H9 (cell line): ENCODE measurements around the gene SNX11. TPM values are rescaled to one million over a fixed set of nuclear protein-coding genes. Genes with fewer than 3 reads are reported as not detected.
A peak's percentile ranks its signal among the peaks of the same experiment; 100 is the strongest.

Source experiments
- DNase-seq: peaks from one replicate; pipeline ENCODE4 v3.0.0-alpha.2; 2017
- H2AFZ ChIP-seq: one replicate; pipeline ENCODE4 v1.6.1; 2013; ENCODE audit warnings: mild to moderate bottlenecking, low read length, control low read depth, moderate library complexity
- H2AK5ac ChIP-seq: 2 replicates; pipeline ENCODE4 v1.6.1; 2013; ENCODE audit warnings: low read length, control low read depth, mixed read lengths; ENCODE audit not compliant: insufficient read length
- H2BK120ac ChIP-seq: one replicate; pipeline ENCODE4 v1.6.1; 2013; ENCODE audit warnings: low read depth, mild to moderate bottlenecking, low read length, control low read depth, inconsistent platforms; ENCODE audit not compliant: poor library complexity, severe bottlenecking
- H2BK12ac ChIP-seq: 2 replicates; pipeline ENCODE4 v1.6.1; 2013; ENCODE audit warnings: low read length, control low read depth, mixed read lengths, low read depth; ENCODE audit not compliant: insufficient read length
- H2BK15ac ChIP-seq: 2 replicates; pipeline ENCODE4 v1.6.1; 2013; ENCODE audit warnings: low read depth, low read length, control low read depth
- H2BK20ac ChIP-seq: one replicate; pipeline ENCODE4 v1.6.1; 2013; ENCODE audit warnings: low read depth, mild to moderate bottlenecking, low read length, control low read depth, inconsistent platforms; ENCODE audit not compliant: poor library complexity, severe bottlenecking
- H2BK5ac ChIP-seq: 2 replicates; pipeline ENCODE4 v1.6.1; 2013; ENCODE audit warnings: low read length, control low read depth, mixed read lengths; ENCODE audit not compliant: insufficient read length
- H3K14ac ChIP-seq: 2 replicates; pipeline ENCODE4 v1.6.1; 2013; ENCODE audit warnings: low read length, control low read depth; ENCODE audit not compliant: insufficient read depth
- H3K18ac ChIP-seq: 2 replicates; pipeline ENCODE4 v1.6.1; 2013; ENCODE audit warnings: low read depth, mild to moderate bottlenecking, mixed read lengths, low read length, control low read depth; ENCODE audit not compliant: insufficient read length
- H3K23ac ChIP-seq: 2 replicates; pipeline ENCODE4 v1.6.1; 2013; ENCODE audit warnings: low read length, control low read depth, mixed read lengths, low read depth; ENCODE audit not compliant: insufficient read length
- H3K23me2 ChIP-seq: 2 replicates; pipeline ENCODE4 v1.6.1; 2013; ENCODE audit warnings: low read depth, mild to moderate bottlenecking, mixed read lengths, low read length, control low read depth; ENCODE audit not compliant: insufficient read length, poor library complexity, severe bottlenecking
- H3K27ac ChIP-seq: 2 replicates; pipeline ENCODE4 v1.5.1; 2013; ENCODE audit warnings: low read length, control low read depth, mixed read lengths, low read depth; ENCODE audit not compliant: insufficient read length
- H3K27me3 ChIP-seq: 2 replicates; pipeline ENCODE4 v1.6.1; 2013; ENCODE audit warnings: low read length, control low read depth, inconsistent platforms; ENCODE audit not compliant: insufficient read depth
- H3K4ac ChIP-seq: 2 replicates; pipeline ENCODE4 v1.6.1; 2013; ENCODE audit warnings: low read depth, mild to moderate bottlenecking, control low read depth, inconsistent platforms, low read length, moderate library complexity
- H3K4me1 ChIP-seq: 2 replicates; pipeline ENCODE4 v1.6.1; 2013; ENCODE audit warnings: low read length, control low read depth, inconsistent platforms; ENCODE audit not compliant: insufficient read depth
- H3K4me2 ChIP-seq: 2 replicates; pipeline ENCODE4 v1.6.1; 2013; ENCODE audit warnings: low read length, control low read depth, mixed read lengths; ENCODE audit not compliant: insufficient read length, insufficient read depth
- H3K56ac ChIP-seq: 2 replicates; pipeline ENCODE4 v1.6.1; 2013; ENCODE audit warnings: low read depth, mild to moderate bottlenecking, mixed read lengths, low read length, control low read depth; ENCODE audit not compliant: insufficient read length
- H3K79me1 ChIP-seq: 2 replicates; pipeline ENCODE4 v1.6.1; 2013; ENCODE audit warnings: low read depth, mild to moderate bottlenecking, moderate library complexity, low read length, control low read depth, inconsistent platforms; ENCODE audit not compliant: insufficient read depth, poor library complexity, severe bottlenecking
- H3K79me2 ChIP-seq: 2 replicates; pipeline ENCODE4 v1.6.1; 2013; ENCODE audit warnings: low read length, control low read depth, inconsistent platforms; ENCODE audit not compliant: insufficient read depth
- H3K9ac ChIP-seq: 2 replicates; pipeline ENCODE4 v1.6.1; 2013; ENCODE audit warnings: low read length, control low read depth, mixed read lengths; ENCODE audit not compliant: insufficient read length; ENCODE audit errors: extremely low read depth
- H3K9me3 ChIP-seq: one replicate; pipeline ENCODE4 v1.6.1; 2013; ENCODE audit warnings: low read depth, low read length, inconsistent platforms; ENCODE audit not compliant: control insufficient read depth
- H3T11ph ChIP-seq: one replicate; pipeline ENCODE4 v1.6.1; 2013; ENCODE audit warnings: mild to moderate bottlenecking, low read length, control low read depth, inconsistent platforms
- H4K20me1 ChIP-seq: one replicate; pipeline ENCODE4 v1.6.1; 2013; ENCODE audit not compliant: control insufficient read depth, insufficient read length, insufficient read depth
- H4K5ac ChIP-seq: 2 replicates; pipeline ENCODE4 v1.6.1; 2013; ENCODE audit warnings: low read depth, mild to moderate bottlenecking, mixed read lengths, low read length, control low read depth; ENCODE audit not compliant: insufficient read length
- H4K8ac ChIP-seq: replicated peaks from 2 replicates; pipeline ENCODE4 v1.6.1; 2013; ENCODE audit warnings: low read length, control low read depth, mixed read lengths, low read depth; ENCODE audit not compliant: insufficient read length
- H4K91ac ChIP-seq: 2 replicates; pipeline ENCODE4 v1.6.1; 2013; ENCODE audit warnings: low read depth, mild to moderate bottlenecking, moderate library complexity, mixed read lengths, low read length, control low read depth; ENCODE audit not compliant: insufficient read length
- H3K27ac Mint-ChIP-seq, 3 experiments: 2 replicates in 2 of 3; 3 replicates in 1 of 3; pipeline ENCODE4 v1.8.0; 2020 to 2021; ENCODE audit warnings: mixed read lengths in 3 of 3, mild to moderate bottlenecking in 1 of 3, moderate library complexity in 1 of 3
- H3K27me3 Mint-ChIP-seq: 2 replicates; pipeline ENCODE4 v1.8.0; 2021; ENCODE audit warnings: low read depth, mild to moderate bottlenecking, moderate library complexity, mixed read lengths
- H3K36me3 Mint-ChIP-seq, 3 experiments: 2 replicates in 2 of 3; 3 replicates in 1 of 3; pipeline ENCODE4 v1.8.0; 2020 to 2021; ENCODE audit warnings: low read depth in 3 of 3, mixed read lengths in 3 of 3; ENCODE audit not compliant: insufficient read depth in 1 of 3
- H3K4me1 Mint-ChIP-seq, 2 experiments: 2 replicates each; pipeline ENCODE4 v1.8.0; 2020; ENCODE audit warnings: mixed read lengths in 2 of 2
- H3K4me3 Mint-ChIP-seq, 2 experiments: 2 replicates in 1 of 2; 3 replicates in 1 of 2; pipeline ENCODE4 v1.8.0; 2020 to 2021; ENCODE audit warnings: mild to moderate bottlenecking in 2 of 2, mixed read lengths in 2 of 2, moderate library complexity in 1 of 2
- H3K9me3 Mint-ChIP-seq, 2 experiments: 2 replicates in 1 of 2; 3 replicates in 1 of 2; pipeline ENCODE4 v1.8.0; 2020; ENCODE audit warnings: mild to moderate bottlenecking in 2 of 2, mixed read lengths in 2 of 2, moderate library complexity in 1 of 2
- CTCF ChIP-seq: fragments of 200-600 bp; sonication (generic); conservative IDR thresholded peaks from 3 replicates; pipeline ENCODE4 v1.8.0; 2021; ENCODE audit warnings: antibody characterized with exemption, mild to moderate bottlenecking
- WGBS: extraction: QIAGEN DNeasy Blood & Tissue Kit; methylation state at CpG from one replicate; pipeline ENCODE4 v1.1.7; 2013; ENCODE audit warnings: missing lambda C conversion rate, low lambda C conversion rate, mixed read lengths; ENCODE audit not compliant: insufficient read length; ENCODE audit errors: extremely low coverage; 5-methylcytosine and 5-hydroxymethylcytosine counted together
- total RNA-seq: library from RNA; stranded (reverse); gene quantifications from 2 replicates; pipeline ENCODE4 v1.2.1, GENCODE V29; 2021

The SNX11 gene
- total RNA-seq, 1 experiment from 2014 or later: 20.0 TPM

GRCh38 chr17:48110761-48111160, 3.2 kb downstream of the SNX11 start:
- Histone ChIP-seq H3K23me2 (peaks cover 3% of the 10 kb centered on the region), H4K91ac (no peak overlapping the region), H3K4ac (no peak overlapping the region), H4K5ac (no peak overlapping the region), H2AFZ (no peak overlapping the region), H2BK5ac (no peak overlapping the region), H4K20me1 (no peaks in the 10 kb centered on the region), H3K56ac (no peak overlapping the region), H3K4me1 (peaks cover 4% of the 10 kb centered on the region; the same call in 1 of the 2 replicates), H2BK20ac (no peak overlapping the region), H3K79me2 (peaks cover 8% of the 10 kb centered on the region; the same call in 1 of the 2 replicates), H3K18ac (no peak overlapping the region), H3K79me1 (peaks cover 4% of the 10 kb centered on the region), H2BK120ac (no peak overlapping the region), H4K8ac (no peak overlapping the region), H3T11ph (no peak overlapping the region), H3K27ac (no peak overlapping the region), H2AK5ac (no peak overlapping the region), H3K9me3 (no peaks in the 10 kb centered on the region), H2BK12ac (no peak overlapping the region), H3K4me2 (no peak overlapping the region), H3K27me3 (no peaks in the 10 kb centered on the region), H2BK15ac (no peak overlapping the region), H3K9ac (no peak overlapping the region), H3K14ac (no peak overlapping the region), H3K23ac (no peak overlapping the region)
- Mint-ChIP-seq H3K27me3 (peaks cover 2% of the 10 kb centered on the region; the same call in 1 of the 2 replicates), H3K4me1 (peaks cover 10% of the 10 kb centered on the region in 2 experiments), H3K9me3 (no peaks in the 10 kb centered on the region), H3K27ac (peak overlapping the region in 1 of 3 experiments; percentile 29; a peak in 3 of 7 replicates), H3K4me3 (no peak overlapping the region), H3K36me3 (peaks cover 4 to 25% (median 24%) of the 10 kb centered on the region in 3 experiments; a peak in 6 of 7 replicates)
- no peak for DNase-seq
- no peak for TF ChIP-seq CTCF
- no CpG with 5 or more reads among the region's 9 CpGs for WGBS
